Measurements from ENCODE around the gene RNF220.

DNA sequence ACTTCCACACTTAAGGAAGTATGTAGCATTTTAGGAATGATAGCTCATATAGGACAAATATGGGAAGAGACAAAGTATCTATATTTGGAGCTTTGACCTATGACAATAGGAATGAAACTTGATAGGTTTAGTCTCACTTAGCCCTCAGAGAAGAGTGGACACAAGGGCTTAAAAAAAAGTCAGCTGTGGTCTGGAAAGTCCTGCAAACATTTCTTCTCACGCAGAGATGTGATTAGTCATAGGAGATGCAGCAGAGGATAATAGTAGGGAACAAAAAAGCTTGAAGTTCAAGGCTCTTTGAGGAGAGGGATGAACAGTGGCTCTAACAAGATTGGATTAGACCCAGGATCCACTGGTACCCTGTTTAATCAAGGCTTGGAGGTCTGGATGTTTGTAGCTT lies 14.8 kb upstream of the RNF220 start:
- TF ChIP-seq, protein P1, sequence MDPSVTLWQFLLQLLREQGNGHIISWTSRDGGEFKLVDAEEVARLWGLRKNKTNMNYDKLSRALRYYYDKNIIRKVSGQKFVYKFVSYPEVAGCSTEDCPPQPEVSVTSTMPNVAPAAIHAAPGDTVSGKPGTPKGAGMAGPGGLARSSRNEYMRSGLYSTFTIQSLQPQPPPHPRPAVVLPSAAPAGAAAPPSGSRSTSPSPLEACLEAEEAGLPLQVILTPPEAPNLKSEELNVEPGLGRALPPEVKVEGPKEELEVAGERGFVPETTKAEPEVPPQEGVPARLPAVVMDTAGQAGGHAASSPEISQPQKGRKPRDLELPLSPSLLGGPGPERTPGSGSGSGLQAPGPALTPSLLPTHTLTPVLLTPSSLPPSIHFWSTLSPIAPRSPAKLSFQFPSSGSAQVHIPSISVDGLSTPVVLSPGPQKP (CRISPR knock-in tag; IDR thresholded peaks at IDR 0.05), result no peak
- TF ChIP-seq EGR1 (conservative IDR thresholded peaks at IDR 0.05), result no peak
- no peak for TF ChIP-seq L3MBTL2 (IDR thresholded peaks at IDR 0.05)
- no peak for TF ChIP-seq CTCF (IDR thresholded peaks at IDR 0.05 in 2 of 3, conservative IDR thresholded peaks at IDR 0.05 in 1 of 3; ENCODE audit: insufficient read depth in 2 of 3, low read depth in 1 of 3, low read length in 3 of 3)
- TF ChIP-seq TBL1XR1 (IDR thresholded peaks at IDR 0.05; ENCODE audit: low read length in 2 of 2), result no peak
- no peak for TF ChIP-seq MLLT1 (IDR thresholded peaks at IDR 0.05)
- no peak for TF ChIP-seq ATF2 (CRISPR knock-in tag; IDR thresholded peaks at IDR 0.05)
- no peak for TF ChIP-seq EHMT2 (IDR thresholded peaks at IDR 0.05)
- TF ChIP-seq POLR2A (conservative IDR thresholded peaks at IDR 0.05), result no peak
- no peak for TF ChIP-seq CBX8 (IDR thresholded peaks at IDR 0.05; ENCODE audit: borderline replicate concordance, extremely low read depth, low read depth, low read length, poor library complexity, severe bottlenecking)
- TF ChIP-seq MAFK (IDR thresholded peaks at IDR 0.05; ENCODE audit: low read length), result no peak

Data from K562 (cell line).